ENCODE results near the gene TCERG1. TPM values are rescaled to one million over a fixed set of nuclear protein-coding genes. Genes with fewer than 3 reads are reported as not detected.
A peak's percentile ranks its signal among the peaks of the same experiment; 100 is the strongest.

Gene TCERG1
- 100 to 1,000 TPM in 1 of 4 donors, 10 to 100 TPM in 3; 47.0 to 127 (median 58.4) TPM for total RNA-seq

DNA sequence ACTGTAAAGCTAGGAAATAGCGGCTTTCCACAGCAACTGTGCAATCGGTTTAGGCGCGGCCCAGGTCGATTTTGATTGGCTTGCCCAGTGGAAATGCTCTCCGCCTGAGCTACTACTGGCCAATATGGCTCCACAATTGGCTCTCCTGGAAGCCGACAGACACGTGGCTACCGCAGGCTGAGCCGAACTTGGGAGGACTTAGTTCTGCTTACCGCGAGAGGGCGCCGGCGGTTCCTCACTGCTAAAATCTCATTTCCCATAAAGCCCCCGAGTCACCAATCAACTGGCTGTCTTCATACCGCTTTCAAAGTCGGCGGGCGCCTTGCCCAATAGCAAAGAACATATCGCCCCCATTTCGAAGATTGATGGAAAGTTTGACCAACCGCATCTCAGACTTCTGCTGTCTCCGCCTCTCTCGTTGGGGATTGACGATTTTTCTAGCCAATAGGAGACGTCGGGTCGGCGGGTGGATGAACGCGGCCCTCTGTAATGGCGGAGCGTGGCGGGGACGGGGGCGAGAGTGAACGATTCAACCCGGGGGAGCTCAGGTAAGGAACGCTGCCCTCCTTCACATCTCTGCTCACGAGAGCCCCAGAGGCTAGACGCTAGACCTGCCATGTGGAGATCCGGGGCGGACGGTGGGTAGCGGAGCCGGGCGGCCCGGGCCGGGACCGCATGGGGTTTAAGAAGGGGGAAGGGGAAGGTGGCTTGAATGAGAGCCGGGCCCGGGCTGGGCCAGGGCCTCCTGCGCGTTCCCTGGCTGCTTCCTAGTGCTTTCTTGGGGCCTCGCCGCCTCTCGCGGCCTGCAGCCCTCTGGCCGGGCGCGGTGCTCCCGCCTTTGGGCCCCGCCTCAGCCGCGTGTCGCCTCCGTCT is at the start of gene TCERG1:
Gene TCERG1 (plus strand): TSS at position 473 of the 873 bp plus-strand sequence. CDS start 17 bp downstream, at position 490.
- TF ChIP-seq CTCF (IDR thresholded peaks at IDR 0.05), result peak in 1 of 3 donors; percentile 16
- DNase-seq (ENCODE audit: low spot score), result peak; percentile 95
- peak; percentile 99 for ATAC-seq (ENCODE audit: low FRiP score)

- DNase-seq (ENCODE audit: low spot score) (no peak), ATAC-seq (ENCODE audit: low FRiP score) (no peak)
- TF ChIP-seq CTCF (IDR thresholded peaks at IDR 0.05), result no peak
These were observed 48.3 kb upstream of the TCERG1 start for GRCh38 chr5:146398826-146399225.

DNA sequence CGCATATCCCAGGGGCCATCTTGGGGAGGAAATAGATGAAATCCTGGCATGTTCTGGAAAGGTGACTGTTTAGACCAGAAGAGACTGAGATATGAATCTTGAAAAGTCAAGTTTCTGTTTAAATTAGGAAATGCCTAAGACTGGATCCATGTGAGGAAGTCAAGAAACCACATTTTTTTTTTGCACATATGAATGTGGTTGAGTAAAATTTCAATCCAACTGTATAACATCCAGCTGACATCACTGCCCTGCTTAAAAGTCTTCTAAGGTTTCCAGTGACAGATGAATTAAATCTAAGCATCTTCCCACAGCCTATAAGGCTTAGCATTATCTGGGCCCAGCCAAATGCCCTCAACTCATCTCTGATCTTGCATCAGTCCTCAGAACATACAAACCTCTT is 47.7 kb upstream of the TCERG1 start:
- ATAC-seq (ENCODE audit: low FRiP score) (no peak), DNase-seq (ENCODE audit: low spot score) (no peak)
- no peak for TF ChIP-seq CTCF (IDR thresholded peaks at IDR 0.05)

DNA sequence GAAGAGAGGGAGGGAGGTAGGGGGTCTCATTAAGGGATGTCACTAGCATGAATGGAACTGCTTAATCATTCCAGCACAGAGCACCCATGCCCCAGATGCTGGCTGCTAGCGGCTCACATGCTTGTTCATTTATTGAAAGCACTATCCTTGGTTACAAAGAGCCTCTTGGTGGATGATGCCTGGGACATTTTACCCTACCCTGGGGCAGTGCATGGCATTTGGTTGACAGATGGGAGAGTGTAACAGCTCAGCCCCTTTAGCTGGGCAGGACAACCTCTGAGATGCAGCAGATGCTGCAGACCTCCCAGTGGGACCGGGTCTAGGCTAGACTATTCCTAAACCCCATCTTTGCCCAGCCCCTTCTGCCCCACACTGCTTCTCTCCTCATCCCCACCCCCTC is 46.9 kb upstream of the TCERG1 start:
- no peak for ATAC-seq (ENCODE audit: low FRiP score)
- TF ChIP-seq CTCF (IDR thresholded peaks at IDR 0.05), result no peak
- DNase-seq (ENCODE audit: low spot score), result no peak

GRCh38 chr5:146401021-146401420 is 46.1 kb upstream of the TCERG1 start:
- DNase-seq (ENCODE audit: low spot score) (no peak), ATAC-seq (ENCODE audit: low FRiP score) (no peak)
- TF ChIP-seq CTCF (IDR thresholded peaks at IDR 0.05), result no peak

GRCh38 chr5:146402949-146403348 is 44.2 kb upstream of the TCERG1 start:
- DNase-seq (ENCODE audit: low spot score) (no peak), ATAC-seq (ENCODE audit: low FRiP score) (no peak)
- no peak for TF ChIP-seq CTCF (IDR thresholded peaks at IDR 0.05)
